Rectal smooth muscle tissue (tissue), 1 donor: ENCODE results near the gene NOMO2.
"Not testable (repeated sequence)": the region's sequence is repeated elsewhere in the genome, so short reads cannot be mapped to it uniquely, and the experiment has no call there.

ENCODE experiments used
- H3K27ac ChIP-seq: one replicate; pipeline ENCODE4 v1.7.0; 2013; ENCODE audit warnings: low read depth, low read length, inconsistent platforms
- H3K27me3 ChIP-seq: one replicate; pipeline ENCODE4 v1.7.0; 2013; ENCODE audit warnings: low read length; ENCODE audit not compliant: control insufficient read depth, insufficient read depth
- H3K36me3 ChIP-seq: one replicate; pipeline ENCODE4 v1.7.0; 2013; ENCODE audit warnings: low read length; ENCODE audit not compliant: control insufficient read depth, insufficient read depth
- H3K4me1 ChIP-seq: one replicate; pipeline ENCODE4 v1.7.0; 2013; ENCODE audit warnings: low read length; ENCODE audit not compliant: control insufficient read depth, insufficient read depth
- H3K4me3 ChIP-seq: one replicate; pipeline ENCODE4 v1.7.0; 2013; ENCODE audit warnings: low read length
- H3K9ac ChIP-seq: one replicate; pipeline ENCODE4 v1.7.0; 2013; ENCODE audit warnings: low read length

The NOMO2 gene

DNA sequence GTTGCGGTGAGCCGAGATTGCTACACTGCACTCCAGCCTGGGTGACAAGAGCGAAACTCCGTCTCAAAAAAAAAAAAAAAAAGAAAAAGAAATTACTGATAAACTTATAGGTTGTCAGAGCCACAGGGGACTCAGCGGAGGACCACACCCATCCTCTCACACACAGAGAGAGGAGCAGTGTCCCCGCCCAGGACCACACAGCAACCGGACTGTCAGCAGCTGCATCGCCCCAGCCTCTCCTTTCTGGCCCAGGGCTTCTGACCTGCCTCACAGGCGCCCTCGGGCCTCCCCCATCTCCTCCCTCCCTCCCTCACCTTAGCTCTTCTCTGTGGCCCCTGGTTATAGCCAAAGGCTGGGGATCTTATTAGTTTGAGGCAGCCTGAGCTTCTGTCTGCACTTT is 27.9 kb upstream of the NOMO2 start:
- H3K27ac ChIP-seq, H3K36me3 ChIP-seq, H3K27me3 ChIP-seq, H3K4me1 ChIP-seq, H3K4me3 ChIP-seq, H3K9ac ChIP-seq: not testable (repeated sequence)

DNA sequence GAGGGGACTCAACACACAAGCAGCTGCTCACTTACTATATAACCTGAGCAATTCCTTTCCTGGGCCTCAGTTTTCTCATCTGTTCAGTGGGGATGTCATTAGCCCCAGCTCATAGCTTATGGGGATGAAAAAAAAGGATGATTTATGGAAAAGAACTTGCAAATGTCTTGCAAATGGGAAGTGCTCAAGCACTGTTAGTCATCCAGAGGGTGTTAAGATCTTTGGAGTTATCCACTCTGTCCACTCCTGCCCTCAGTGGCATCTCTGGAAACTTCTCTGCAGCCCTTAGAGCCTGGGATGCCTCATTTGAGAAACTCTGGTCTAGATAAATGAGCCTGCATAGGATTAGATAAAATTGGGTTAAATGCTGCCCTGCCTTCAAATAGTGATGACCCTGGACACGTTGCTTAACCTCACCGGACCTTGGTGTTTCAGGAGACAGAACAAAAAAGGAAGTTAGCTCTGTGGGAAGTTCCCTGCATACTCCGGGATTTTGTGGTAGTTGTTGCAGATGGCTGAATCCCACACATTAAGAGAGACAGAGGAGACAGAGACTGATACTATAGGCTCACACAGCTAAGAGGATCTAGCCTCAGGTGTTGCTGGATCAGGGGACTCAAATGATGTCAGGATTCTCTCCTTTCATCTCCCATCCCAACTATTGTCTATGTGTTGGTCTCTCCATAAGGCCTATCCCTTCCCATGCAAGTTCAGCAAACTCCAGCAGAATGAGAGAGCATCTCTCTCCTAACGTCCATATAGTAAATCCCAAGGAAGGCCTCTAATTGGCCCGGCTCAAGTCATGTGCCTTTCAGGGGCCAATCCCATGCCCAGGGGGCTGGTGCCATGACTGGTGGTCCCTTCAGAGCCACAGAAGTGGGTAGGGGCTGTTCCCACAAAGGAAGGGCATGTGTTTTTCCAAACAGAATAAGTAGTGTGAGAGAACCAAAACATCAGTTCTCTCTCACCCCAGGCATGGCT is 25.0 kb upstream of the NOMO2 start:
- H3K4me1 ChIP-seq, H3K27ac ChIP-seq, H3K4me3 ChIP-seq, H3K36me3 ChIP-seq, H3K27me3 ChIP-seq, H3K9ac ChIP-seq: not testable (repeated sequence)

DNA sequence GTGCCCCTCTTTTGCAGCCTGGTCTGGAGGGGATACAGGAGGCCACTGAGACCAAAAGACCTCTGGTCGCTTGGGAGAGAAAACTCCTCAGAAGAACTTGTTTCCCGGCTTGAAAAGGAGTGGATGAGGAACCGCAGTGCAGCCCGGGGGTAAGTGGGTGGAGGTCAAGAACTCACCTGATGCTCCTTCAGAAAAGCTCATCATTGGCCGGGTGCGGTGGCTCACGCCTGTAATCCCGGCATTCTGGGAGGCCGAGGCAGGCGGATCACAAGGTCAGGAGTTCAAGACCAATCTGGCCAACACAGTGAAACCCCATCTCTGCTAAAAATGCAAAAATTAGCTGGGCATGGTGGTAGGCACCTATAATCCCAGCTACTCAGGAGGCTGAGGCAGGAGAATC is 23.9 kb upstream of the NOMO2 start:
- H3K36me3 ChIP-seq, H3K9ac ChIP-seq, H3K4me3 ChIP-seq, H3K27ac ChIP-seq, H3K4me1 ChIP-seq, H3K27me3 ChIP-seq: not testable (repeated sequence)

DNA sequence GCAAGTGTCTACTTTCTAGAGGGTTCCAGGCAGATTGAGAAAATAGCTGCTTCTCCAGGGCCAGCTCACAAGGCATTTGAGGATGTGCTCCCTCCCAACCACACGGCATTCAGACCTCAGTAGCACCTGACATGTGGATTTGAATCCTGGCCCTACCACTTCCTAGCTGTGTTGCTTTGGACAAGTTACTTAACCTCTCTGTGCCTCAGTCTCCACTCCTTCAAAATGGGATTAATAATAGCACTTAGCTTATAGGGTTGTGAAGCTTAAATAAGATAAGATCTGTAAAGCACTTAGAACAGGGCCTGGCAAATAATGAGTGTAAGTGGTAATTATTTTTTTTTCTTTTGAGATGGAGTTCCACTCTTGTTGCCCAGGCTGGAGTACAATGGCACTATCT is 21.0 kb upstream of the NOMO2 start:
- Histone ChIP-seq H3K27ac (no peak overlapping the region), H3K36me3 (no peaks in the 10 kb centered on the region), H3K9ac (no peak overlapping the region), H3K27me3 (no peaks in the 10 kb centered on the region), H3K4me3 (no peak overlapping the region), H3K4me1 (no peaks in the 10 kb centered on the region)

DNA sequence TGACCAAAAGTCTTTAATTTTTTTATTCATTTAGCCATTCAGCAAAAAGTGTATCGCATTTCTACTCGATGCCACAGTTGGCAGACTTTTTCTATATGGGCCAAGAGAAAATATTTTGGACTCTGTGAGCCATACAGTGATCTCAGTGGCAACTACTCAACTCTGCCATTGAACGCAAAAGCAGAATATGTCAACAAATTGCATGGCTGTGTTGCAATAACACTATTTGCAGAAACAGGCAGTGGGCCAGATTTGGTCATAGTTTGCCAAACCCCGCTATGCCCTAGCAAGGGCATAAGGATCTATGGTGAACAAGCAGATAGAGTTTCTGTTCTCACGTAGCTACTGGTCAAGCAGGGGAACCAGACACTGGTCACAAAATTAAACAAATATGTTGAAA is 18.5 kb upstream of the NOMO2 start:
- not testable (repeated sequence) for H3K9ac ChIP-seq, H3K27ac ChIP-seq

DNA sequence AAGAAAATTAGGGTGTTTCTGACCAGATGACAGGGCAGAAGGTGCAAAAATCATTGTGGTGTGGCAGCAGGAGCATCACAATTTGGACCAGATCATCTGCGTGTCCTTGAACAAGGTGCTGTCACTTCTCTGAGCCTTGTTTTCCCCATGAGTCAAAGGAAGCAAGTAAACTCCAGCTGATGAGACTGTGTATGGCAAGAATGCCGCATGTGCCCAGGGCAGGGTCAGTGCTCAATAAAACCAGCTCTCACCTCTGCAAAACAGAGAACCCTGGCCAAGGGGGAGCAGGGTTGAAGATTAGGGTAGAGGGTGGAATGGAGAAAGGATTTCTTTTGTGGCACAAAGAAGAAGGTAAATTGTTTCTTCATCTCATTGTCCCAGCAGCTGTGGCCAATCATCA is 17.4 kb upstream of the NOMO2 start:
- not testable (repeated sequence) for H3K4me1 ChIP-seq, H3K9ac ChIP-seq, H3K27ac ChIP-seq, H3K4me3 ChIP-seq, H3K36me3 ChIP-seq, H3K27me3 ChIP-seq

More for the DNA sequence above, 18.5 kb upstream of the NOMO2 start:
- not testable (repeated sequence) for H3K27me3 ChIP-seq, H3K4me3 ChIP-seq, H3K4me1 ChIP-seq, H3K36me3 ChIP-seq

DNA sequence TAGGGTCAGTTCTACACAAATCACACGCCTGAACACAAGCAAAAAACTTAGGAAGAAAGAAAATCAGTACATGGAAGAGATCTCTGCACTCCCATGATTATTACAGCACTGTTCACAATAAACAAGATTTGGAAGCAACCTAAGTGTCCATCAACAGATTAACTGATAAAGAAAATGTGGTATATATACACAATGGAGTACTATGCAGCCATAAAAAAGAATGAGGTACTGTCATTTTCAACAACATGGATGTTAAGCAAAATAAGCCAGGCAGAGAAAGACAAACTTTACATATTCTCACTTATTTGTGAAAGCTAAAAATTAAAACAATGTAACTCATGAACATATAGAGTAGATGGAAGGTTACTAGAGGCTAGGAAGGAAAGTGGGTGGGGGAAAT is 16.0 kb upstream of the NOMO2 start:
- H3K4me1 ChIP-seq, H3K4me3 ChIP-seq, H3K27ac ChIP-seq, H3K27me3 ChIP-seq, H3K36me3 ChIP-seq, H3K9ac ChIP-seq: not testable (repeated sequence)

DNA sequence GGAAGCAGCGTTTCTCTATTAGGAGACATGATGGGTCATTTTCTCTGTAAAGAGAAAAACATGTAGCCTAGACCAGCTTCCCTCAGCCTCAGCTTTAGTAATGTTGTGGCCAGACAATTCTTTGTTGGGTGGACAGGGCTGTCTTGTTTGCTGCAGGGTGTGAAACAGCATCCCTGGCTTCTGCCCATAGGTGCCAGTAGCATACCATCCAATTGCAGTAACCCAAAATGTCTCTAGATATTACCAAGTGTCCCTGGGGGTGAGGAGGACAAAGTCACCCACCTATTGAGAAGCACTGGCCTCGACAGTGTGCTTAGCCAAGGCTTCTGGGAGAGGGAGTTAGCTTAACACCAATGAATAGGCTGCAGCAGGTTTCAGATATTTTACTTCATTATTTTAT is 14.0 kb upstream of the NOMO2 start:
- H3K27ac ChIP-seq, H3K27me3 ChIP-seq, H3K36me3 ChIP-seq, H3K9ac ChIP-seq, H3K4me3 ChIP-seq, H3K4me1 ChIP-seq: not testable (repeated sequence)

DNA sequence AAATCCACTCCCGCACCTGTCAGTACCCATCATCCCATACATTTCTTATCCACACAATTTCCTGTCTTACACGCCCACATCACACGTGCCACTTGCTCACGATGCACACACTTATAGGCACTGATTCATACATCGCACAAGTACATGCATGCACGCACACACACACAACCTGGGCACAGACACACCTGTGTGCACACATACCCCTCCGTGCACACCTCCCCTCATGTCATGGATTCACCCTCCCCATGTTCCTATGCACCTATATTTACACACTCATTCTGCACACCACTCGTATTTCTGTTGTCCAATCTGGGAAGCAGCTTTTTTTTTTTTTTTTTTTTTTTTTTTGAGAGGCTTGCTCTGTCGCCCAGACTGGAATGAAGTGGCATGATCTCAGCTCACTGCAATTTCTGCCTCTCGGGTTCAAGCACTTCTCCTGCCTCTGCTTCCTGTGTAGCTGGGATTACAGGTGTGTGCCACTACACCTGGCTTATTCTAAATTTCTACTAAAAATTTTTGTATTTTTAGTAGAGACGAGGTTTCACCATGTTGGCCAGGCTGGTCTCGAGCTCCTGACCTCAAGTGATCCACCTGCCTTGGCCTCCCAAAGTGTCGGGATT is 13.5 kb upstream of the NOMO2 start:
- not testable (repeated sequence) for H3K27ac ChIP-seq, H3K9ac ChIP-seq, H3K27me3 ChIP-seq, H3K4me3 ChIP-seq, H3K4me1 ChIP-seq, H3K36me3 ChIP-seq

DNA sequence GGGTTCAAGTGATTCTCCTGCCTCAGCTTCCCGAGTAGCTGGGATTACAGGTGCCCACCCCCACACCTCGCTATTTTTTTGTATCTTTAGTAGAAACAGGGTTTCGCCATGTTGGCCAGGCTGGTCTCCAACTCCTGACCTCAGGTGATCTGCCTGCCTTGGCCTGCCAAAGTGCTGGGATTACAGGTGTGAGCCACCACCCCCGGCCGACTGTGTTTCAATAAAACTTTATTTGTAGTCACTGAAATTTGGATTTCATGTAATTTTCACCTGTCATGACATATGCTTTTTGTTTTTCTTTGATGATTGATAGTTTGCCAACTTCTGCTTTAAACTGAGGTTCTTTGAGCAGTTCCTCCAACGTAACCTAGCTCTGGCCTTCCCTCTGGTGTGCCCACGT is 12.0 kb upstream of the NOMO2 start:
- H3K9ac ChIP-seq, H3K36me3 ChIP-seq, H3K27me3 ChIP-seq, H3K4me1 ChIP-seq, H3K4me3 ChIP-seq, H3K27ac ChIP-seq: not testable (repeated sequence)

DNA sequence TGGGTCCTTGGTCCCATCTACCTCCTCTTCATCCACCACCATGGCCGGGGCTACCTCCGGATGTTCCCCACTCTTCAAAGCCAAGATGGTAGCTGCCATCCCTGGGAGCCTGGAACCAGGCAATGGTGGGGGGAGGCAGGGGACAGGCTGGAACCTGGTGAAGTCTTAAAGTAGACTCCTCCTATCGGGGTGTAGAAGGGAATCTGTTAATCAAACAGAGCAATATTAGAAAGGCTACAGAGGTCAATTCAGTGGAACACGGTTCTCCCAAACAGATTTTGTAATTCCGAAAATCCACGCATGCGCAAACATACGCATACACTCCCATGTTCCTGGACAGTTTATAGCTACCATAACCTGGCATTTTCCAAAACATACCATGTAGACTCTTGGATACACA is 11.1 kb upstream of the NOMO2 start:
- H3K27me3 ChIP-seq, H3K4me3 ChIP-seq, H3K4me1 ChIP-seq, H3K9ac ChIP-seq, H3K27ac ChIP-seq, H3K36me3 ChIP-seq: not testable (repeated sequence)

DNA sequence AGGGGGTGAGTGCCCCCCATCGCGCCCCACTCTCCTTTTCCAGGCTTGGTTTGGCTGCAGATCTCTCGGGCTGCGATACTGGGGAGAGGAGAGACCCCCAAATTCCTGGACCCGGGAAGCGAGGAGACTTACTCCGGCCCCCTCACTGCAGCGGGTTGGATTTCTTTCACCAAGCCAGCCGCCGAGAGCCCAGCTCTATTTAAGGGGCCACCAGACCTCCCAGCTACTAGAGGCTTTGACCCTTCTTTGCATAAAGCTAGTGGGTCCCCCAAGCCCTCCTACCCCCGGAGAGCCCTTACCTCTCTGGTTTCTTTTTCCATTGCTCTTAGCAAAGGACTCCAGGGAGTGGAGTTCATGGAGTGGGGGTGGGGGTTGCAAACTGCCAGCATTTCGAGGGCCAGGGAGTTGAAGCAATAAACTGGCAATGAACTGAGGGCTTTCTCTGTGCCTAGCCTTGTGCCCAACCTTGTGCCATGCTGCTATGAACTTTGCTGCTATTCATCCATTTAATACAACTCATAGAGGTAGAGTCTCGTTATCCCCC is 9.5 kb upstream of the NOMO2 start:
- not testable (repeated sequence) for H3K4me3 ChIP-seq, H3K4me1 ChIP-seq, H3K27me3 ChIP-seq, H3K36me3 ChIP-seq, H3K27ac ChIP-seq, H3K9ac ChIP-seq
